NCI-H2196 treated with DMSO at 0.1 percent for 48 hours (cell line): Measurements from ENCODE around the gene TYSND1.
"Not testable (repeated sequence)": the region's sequence is repeated elsewhere in the genome, so short reads cannot be mapped to it uniquely, and the experiment has no call there.

Experiments
- DNase-seq: peaks from one replicate; lab custom pipeline; 2025; ENCODE audit not compliant: unreplicated experiment; lab: John Stamatoyannopoulos, UW

TYSND1 gene

DNA sequence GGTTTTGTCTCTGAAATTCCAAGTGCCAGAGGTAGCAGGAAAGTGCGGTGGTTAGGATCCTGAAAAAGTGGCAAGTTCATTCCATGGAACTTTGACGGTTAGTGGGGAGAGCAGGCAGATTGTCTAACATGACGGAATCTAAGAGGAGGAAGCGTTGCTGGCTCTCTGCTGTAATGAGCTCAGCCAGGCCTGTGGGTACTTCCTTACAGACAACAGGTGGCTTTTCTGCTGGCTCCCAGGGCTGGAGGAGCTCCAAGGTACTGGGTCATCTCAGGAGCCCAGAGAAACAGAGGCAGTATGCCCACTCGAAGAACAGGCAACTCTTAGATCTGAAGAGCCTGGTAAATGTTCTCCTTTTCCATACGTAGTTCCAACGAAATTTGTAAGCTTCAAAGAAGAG lies 10.8 kb downstream of the TYSND1 start:
- no peak for DNase-seq

GRCh38 chr10:70135046-70135445 lies 11.5 kb downstream of the TYSND1 start:
- DNase-seq = no peak

DNA sequence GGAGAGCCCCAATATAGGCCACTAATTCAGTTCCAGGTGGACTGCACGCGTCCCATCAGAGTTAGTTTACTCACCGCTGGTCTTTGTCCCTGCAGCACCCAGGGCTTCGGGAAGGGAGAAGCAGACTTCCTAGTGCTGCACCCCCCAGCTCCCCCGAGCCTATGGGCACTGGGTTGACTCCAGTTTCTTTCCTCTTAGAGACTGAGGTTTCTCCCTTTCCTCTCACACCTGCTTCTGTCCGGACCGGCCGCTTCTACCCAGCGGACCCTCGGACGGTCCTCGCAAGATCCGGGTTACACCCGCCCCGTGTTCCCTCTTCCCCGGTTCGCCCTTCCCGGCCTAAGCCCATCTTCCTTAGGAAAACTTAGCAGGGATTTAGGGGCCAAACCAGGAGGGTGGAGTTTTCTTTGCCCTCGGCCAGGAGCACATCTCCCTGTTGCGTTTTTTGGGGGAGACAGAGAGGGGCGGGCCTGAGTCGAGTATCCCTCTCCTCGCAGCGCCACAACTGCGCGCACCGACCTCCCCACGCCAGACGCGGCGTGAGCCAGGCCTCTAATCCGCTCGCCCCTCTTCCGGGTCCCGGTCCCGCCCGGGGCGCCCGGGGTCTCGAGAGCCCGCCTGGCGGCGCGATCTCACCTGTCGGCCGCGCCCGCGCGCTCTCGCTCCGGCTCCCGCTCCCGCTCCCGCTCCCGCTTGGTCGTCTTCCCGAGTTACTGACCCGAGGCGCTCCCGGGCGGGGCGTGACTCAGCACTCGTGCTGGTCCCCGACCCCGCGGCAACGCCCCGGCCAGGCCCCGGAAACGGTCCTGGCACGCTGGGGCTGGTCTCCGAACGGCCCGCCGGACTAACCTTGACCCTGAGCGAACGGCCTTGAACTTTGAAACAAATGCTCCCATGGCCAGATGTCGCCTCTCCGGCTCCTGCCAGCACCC lies 14.1 kb downstream of the TYSND1 start, which contains the start of gene AIFM2:
Gene AIFM2, minus strand, starts transcription at position 728 of the 932 bp plus-strand sequence. CDS start 8,741 bp downstream, outside the sequence.
- no peak for DNase-seq

DNA sequence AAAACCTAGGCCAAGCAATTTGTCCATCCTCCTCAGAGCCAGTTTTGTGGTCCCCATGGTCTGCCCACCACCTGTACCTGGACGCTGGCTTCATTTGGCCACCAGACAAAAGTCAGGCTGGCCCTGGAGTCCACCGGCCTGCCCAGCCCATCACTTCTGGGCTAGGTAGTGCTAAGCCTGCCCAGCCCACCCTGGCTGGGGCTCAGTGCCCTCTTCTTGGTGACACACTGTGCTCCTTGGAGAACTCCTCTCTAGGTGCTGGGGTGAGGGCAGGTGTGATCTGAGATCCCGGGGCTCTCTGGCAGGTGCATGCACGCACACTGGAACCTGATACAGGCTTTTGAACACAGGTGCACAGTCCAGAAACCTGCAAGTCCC lies 15.0 kb downstream of the TYSND1 start:
- no peak for DNase-seq

DNA sequence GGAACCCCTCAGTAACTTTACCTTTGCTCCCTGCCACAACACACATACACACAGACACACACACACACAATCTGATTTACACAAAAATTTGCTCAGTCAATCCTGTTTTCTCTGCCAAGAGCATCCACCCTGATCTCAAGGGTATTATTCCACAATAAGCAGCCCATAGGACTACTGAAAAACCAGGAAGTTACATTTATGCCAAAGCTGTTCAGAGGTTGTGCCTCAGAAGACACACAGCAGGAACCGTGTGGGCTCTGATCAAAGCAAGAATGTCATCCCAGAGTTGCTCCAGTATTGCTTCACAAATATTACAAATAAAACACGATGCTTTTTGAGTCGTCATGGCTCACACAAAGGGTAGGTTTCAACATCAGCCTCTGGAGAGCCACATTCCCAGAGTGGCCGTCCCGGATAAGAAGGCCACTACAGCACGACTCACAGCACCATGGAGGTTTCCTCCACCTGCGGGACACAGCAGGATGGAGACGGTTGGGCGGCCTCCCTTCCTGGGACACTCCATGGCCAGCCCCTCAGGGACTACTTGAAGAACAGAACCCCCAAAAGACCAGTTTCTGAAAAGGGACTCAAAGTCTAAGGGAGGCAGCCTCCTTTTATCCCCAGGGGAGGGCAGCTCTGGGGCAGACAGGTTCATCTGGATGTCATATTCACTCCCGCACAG lies 15.5 kb downstream of the TYSND1 start:
- DNase-seq = no peak

GRCh38 chr10:70126700-70127395 lies 19.7 kb downstream of the TYSND1 start:
- DNase-seq = no peak

- no peak for DNase-seq
Observed at GRCh38 chr10:70125918-70126552, 20.5 kb downstream of the TYSND1 start.

GRCh38 chr10:70124918-70125317 lies 21.6 kb downstream of the TYSND1 start:
- no peak for DNase-seq

GRCh38 chr10:70124415-70124814 lies 22.1 kb downstream of the TYSND1 start:
- DNase-seq = no peak

DNA sequence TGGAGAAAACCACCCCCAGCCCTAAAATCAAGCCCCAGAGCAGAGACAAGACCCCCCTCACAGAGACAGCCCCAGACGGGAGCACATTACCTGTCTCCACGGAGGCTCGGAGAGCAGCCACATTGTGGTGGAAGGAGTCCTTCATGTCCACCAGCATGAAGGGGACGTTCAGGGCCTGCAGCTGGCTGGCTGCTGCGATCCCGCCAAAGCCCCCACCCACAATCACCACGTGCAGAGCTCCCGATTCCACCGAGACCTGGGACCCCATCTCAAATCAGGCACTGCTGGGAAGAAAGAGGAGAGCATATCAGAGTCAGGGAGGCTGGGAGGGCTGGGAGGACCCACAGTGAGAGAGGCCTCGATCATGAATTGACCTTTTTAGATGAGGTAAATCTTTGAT lies 22.7 kb downstream of the TYSND1 start:
- no peak for DNase-seq

DNA sequence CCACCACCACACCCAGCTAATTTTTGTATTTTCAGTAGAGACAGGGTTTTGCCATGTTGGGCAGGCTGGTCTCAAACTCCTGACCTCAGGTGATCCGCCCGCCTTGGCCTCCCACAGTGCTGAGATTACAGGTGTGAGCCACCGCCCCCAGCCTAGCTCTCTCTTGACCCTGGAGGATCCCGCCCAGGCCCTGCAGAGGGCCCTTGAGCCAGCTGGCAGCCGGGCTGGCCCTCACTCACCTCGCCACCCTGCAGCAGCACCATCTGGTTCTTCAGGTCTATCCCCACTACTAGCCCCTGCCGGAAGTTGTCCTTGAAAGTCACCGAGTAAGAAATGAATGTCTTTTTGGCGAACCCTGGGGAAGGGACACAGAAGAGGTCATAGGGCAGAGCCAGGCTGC lies 23.3 kb downstream of the TYSND1 start:
- not testable (repeated sequence) for DNase-seq

GRCh38 chr10:70122742-70123141 lies 23.8 kb downstream of the TYSND1 start:
- no peak for DNase-seq

DNA sequence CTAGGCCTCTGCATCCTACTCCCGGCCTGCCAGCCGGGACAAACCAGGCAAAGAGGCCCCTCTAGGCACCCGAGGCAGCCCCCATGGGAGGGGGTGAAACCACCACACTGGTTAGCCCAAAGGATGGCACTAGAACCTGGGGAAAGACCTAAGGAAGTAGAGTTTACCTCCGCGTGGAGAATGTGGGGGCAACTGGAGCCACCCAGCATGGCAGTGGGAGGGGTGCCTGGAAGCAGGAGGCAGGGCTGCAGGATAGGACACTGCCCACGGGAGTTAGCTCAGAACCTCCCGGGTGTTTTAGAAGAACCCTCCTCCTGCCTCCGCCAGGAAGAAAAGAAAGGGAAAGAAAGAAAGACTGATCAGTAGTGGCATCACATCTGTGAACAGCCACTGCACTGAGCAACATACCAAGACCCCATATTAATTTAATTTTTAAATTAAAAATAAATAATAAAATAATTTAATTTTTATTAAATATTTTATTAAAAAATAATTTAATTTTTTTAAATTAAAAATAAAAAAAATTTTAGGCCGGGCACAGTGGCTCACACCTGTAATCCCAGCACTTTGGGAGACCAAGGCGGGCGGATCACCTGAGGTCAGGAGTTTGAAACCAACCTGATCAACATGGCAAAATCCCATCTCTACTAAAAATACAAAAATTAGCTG lies 25.1 kb downstream of the TYSND1 start:
- DNase-seq = no peak

DNA sequence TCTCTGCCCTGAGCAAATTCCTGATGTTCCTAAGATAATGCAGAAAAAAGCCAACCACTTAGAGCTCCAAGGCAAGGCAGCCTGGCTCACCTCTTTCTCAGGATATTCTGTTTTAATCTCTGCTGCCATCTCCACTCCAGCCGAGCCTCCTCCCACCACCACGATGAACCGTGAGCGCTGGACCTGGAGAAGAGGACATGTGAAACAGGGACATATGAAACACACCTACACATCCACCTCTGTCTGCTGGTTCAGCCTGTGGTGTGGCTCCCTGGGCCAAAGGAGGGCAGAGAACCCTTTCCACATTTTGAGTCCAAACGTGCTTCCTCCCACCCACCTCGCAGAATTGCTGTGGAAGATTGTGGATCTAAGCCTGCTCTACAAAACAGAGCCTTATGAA lies 26.1 kb downstream of the TYSND1 start:
- DNase-seq = no peak

DNA sequence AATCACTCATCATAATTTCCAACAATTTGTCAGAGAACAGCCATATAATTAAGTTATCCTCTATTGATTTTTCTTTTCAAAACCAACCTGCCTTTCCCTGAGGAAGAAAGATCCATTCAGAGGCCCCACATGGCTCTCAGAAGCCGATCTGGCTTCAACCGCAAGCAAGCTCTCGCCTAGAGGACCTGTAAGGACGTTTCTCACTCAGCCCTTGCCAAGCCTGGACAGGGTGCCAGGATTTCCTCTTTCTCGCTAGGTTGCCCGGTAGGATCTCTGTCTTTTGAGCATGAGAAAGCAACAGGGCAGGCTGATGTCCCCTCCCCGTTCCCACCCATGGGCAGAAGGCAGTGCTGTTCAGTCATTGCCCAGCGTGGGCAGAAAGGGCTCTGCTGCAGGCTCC lies 26.9 kb downstream of the TYSND1 start:
- DNase-seq = no peak

GRCh38 chr10:70119197-70119596 lies 27.3 kb downstream of the TYSND1 start:
- DNase-seq = no peak

DNA sequence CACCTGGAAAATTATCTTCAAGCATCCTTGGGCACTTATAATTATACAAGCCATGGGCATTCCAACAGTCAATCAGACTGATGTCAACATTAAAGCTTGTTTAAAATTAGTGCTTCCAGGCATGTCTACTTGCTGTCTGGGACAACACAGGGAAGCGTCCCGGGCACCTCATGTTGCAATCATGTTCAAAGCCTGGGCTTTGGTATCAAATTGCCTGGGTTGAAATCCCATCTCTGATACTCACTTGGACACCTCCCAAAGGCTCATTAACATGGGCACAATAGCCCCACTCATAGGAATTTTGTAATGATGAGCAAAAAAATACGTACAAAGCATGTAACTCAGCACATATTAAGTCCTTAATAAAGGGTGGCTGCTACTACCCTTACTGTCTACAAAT lies 28.3 kb downstream of the TYSND1 start:
- DNase-seq = no peak

DNA sequence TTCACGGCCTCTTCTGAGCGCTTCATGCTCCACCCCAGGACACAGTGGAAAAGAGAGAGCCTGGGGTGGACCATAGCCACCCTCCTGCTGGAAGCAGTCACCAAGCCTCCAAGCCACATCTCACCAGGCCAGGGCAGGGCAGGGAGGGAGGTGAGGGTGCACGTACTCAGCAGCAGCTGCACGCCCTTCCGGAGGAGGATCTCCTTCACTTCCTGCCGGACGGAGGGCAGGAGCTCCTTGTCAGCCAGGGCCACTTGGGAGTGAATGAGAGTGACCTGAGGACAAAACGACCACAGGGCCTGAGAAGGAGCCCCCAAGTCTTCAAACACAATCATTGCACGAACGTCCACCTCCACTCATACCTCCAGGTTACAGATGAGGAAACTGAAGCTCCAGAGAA lies 28.9 kb downstream of the TYSND1 start:
- DNase-seq = no peak

DNA sequence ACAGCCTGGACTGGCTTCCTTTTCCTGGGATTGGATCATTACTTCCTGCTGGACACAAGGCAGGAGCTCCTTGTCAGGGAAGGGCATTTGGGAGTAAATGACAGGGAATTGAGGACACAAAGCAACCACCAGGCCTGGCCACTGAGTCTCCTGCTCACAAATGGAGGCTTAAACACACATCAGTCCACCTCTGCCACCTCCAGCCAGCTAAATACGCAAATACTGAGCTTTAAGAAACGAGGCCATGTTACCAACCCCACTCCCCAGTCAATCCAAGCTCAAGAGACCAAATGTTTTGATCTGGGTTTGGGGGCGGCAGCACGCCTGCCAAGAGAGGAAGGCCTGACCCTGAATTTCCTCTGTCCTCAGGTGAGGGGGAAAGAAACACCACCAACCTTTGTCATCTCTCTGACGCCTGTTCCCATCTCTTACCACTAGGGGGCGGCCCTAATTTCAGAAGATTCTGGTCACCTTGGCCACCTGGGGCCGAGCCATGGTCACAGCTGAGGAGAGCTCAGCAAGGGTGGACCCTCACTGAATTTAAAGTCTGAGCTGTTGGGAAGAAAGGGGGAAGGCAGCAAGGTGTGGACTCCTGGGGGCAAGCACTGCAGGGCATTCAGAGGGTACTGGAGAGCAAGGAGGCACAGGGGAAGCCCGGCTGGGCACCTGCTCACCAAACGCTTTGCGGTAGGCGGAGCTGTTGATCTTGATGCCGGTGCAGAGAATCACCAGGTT lies 30.4 kb downstream of the TYSND1 start:
- DNase-seq = no peak

DNA sequence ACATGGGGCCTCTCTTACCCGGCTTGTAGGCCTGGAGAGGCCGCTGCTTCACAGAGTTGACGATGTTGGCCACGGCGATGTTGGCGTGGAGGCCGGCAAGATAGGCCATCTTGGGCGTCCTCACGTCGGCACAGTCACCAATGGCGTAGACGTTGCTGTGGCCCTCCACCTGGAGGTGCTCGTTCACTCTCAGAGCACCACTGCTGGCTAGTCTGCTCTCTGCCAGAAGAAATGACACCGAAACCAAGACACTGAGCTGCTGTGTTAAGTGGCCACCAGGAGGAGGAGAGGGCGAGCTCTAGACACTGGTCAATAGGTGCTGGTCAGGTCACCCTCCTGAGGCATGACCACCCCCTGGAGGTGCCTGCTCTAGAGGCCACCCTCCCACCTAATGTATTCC lies 31.6 kb downstream of the TYSND1 start:
- no peak for DNase-seq
